Lung (tissue), 12 donors: ENCODE data around the gene DOP1B. TPM values are rescaled to one million over a fixed set of nuclear protein-coding genes. Genes with fewer than 3 reads are reported as not detected.

Source experiments
- ATAC-seq: fragments of 200-7000 bp; cut with Tn5 transposase; one replicate; pipeline ENCODE4 v1.9.1; 2020; ENCODE audit warnings: moderate number of reproducible peaks; ENCODE audit not compliant: insufficient read depth, low FRiP score
- DNase-seq, 3 donors: peaks; one replicate each; pipeline ENCODE4 v3.0.0-alpha.2; 2013 to 2017
- H3K27ac ChIP-seq, 2 donors: one replicate each; pipeline ENCODE4 v1.5.1; 2013; ENCODE audit warnings: mild to moderate bottlenecking in 2 of 2, moderate library complexity in 2 of 2, control low read depth in 1 of 2, inconsistent platforms in 1 of 2, low read depth in 1 of 2, low read length in 1 of 2
- H3K27me3 ChIP-seq, 3 donors: one replicate each; pipeline ENCODE4 v1.5.1; 2013; ENCODE audit warnings: low read length in 2 of 3; ENCODE audit not compliant: control insufficient read depth in 3 of 3, insufficient read depth in 3 of 3
- H3K36me3 ChIP-seq, 4 donors: one replicate each; pipeline ENCODE4 v1.5.1; 2013; ENCODE audit warnings: low read length in 4 of 4, mild to moderate bottlenecking in 1 of 4, moderate library complexity in 1 of 4; ENCODE audit not compliant: control insufficient read depth in 4 of 4, insufficient read depth in 4 of 4
- H3K4me1 ChIP-seq, 5 donors: one replicate each; pipeline ENCODE4 v1.5.1; 2013; ENCODE audit warnings: low read length in 5 of 5, mild to moderate bottlenecking in 2 of 5, moderate library complexity in 1 of 5; ENCODE audit not compliant: control insufficient read depth in 5 of 5, insufficient read depth in 5 of 5
- H3K4me3 ChIP-seq: one replicate; pipeline ENCODE4 v1.5.1; 2013; ENCODE audit warnings: mild to moderate bottlenecking, control low read depth, moderate library complexity
- H3K9ac ChIP-seq, 2 donors: one replicate each; pipeline ENCODE4 v1.5.1; 2013; ENCODE audit warnings: low read length in 2 of 2, control low read depth in 1 of 2; ENCODE audit not compliant: insufficient read depth in 1 of 2
- H3K9me3 ChIP-seq, 4 donors: one replicate each; pipeline ENCODE4 v1.5.1; 2013; ENCODE audit warnings: low read length in 3 of 4, mild to moderate bottlenecking in 1 of 4, moderate library complexity in 1 of 4; ENCODE audit not compliant: control insufficient read depth in 4 of 4, insufficient read depth in 3 of 4
- WGBS, 2 donors: extraction: QIAGEN DNeasy Blood & Tissue Kit; methylation state at CpG; one replicate each; pipeline ENCODE4 v1.1.7; 2013; 5-methylcytosine and 5-hydroxymethylcytosine counted together
- polyA plus RNA-seq, 2 donors: library from polyadenylated mRNA; stranded (reverse); fragments of 200-250 nt; gene quantifications; one replicate each; pipeline ENCODE4 v1.2.1, GENCODE V29; 2013
- total RNA-seq, 2 donors: library from RNA; depleted of rRNA in 1 of 2; stranded (reverse); fragments of >200 nt in 1 of 2; gene quantifications; one replicate each; pipeline ENCODE4 v1.2.1, GENCODE V29; 2014 to 2021
- TF ChIP-seq, protein P1 (sequence below): IDR thresholded peaks from 2 replicates; pipeline ENCODE4 v1.5.1; 2012; ENCODE audit warnings: mild to moderate bottlenecking; ENCODE audit errors: control extremely low read depth, extremely low read depth
- donor health status: control.
- donor health status: control.
- donor health status: Bipolar disorder and iron deficiency.
- donor health status: healthy.
- donor health status: DM: yes; HTN: yes; CAD: no.

Gene DOP1B
- total and polyA plus RNA-seq, 4 donors: 5.2 to 23.7 (median 11.2) TPM

DNA sequence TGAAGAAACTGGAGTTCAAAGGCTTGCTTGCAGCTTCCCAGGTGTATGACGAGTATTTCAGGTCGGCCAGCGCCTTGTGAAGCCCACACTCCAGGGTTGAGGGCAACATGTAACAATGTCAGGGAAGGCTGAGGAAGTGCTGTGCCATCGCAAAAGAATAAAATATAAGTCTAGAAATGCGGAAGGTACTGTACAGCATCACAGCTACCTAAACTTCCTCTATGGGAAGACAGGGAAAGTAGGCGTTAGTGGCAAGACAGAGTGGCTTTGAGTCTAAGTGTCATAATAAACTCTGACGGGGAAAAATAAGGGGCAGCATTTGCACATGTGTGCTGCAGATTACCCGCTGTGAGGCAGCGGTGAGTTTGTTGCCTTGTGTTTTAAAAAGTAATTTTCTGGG is 28.9 kb downstream of the DOP1B start:
- H3K36me3 ChIP-seq: no peaks in the 10 kb centered on the region
- TF ChIP-seq, protein P1, sequence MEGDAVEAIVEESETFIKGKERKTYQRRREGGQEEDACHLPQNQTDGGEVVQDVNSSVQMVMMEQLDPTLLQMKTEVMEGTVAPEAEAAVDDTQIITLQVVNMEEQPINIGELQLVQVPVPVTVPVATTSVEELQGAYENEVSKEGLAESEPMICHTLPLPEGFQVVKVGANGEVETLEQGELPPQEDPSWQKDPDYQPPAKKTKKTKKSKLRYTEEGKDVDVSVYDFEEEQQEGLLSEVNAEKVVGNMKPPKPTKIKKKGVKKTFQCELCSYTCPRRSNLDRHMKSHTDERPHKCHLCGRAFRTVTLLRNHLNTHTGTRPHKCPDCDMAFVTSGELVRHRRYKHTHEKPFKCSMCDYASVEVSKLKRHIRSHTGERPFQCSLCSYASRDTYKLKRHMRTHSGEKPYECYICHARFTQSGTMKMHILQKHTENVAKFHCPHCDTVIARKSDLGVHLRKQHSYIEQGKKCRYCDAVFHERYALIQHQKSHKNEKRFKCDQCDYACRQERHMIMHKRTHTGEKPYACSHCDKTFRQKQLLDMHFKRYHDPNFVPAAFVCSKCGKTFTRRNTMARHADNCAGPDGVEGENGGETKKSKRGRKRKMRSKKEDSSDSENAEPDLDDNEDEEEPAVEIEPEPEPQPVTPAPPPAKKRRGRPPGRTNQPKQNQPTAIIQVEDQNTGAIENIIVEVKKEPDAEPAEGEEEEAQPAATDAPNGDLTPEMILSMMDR: no peak
- no peaks in the 10 kb centered on the region for H3K9me3 ChIP-seq
- WGBS, 2 donors: 71 to 80% methylated on average over 9 of the region's 9 CpGs
- DNase-seq (no peak), ATAC-seq (no peak)
- H3K27ac ChIP-seq: no peak overlapping the region
- no peak overlapping the region for H3K4me3 ChIP-seq
- H3K9ac ChIP-seq: no peak overlapping the region
- no peaks in the 10 kb centered on the region for H3K27me3 ChIP-seq
- H3K4me1 ChIP-seq: peaks cover 0 to 8% (median 4%) of the 10 kb centered on the region in 5 donors

DNA sequence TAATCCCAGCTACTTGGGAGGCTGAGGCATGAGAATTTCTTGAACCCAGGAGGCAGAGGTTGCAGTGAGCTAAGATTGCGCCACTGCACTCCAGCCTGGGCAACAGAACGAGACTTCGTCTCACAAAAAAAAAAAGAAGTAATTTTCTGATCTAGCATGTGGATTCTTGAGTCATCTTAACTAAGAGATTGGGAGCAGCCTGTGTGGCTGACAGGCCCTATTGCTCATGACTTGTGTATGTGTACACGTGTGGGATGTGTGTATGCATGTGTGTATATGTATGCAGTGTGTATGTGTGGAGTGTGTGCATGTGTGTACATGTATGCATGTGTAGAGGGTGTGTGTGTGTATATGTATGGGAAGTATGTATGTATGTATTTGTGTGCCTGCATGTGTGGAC is 29.5 kb downstream of the DOP1B start:
- Histone ChIP-seq H3K4me3 (no peak overlapping the region), H3K9ac (no peak overlapping the region), H3K36me3 (no peaks in the 10 kb centered on the region), H3K27me3 (no peaks in the 10 kb centered on the region), H3K4me1 (peaks cover 0 to 8% (median 4%) of the 10 kb centered on the region in 5 donors), H3K9me3 (no peaks in the 10 kb centered on the region), H3K27ac (no peak overlapping the region)
- TF ChIP-seq, protein P1: no peak
- DNase-seq: no peak
- ATAC-seq: no peak
- WGBS, 2 donors: 51 to 79% methylated on average over 4 of the region's 4 CpGs

DNA sequence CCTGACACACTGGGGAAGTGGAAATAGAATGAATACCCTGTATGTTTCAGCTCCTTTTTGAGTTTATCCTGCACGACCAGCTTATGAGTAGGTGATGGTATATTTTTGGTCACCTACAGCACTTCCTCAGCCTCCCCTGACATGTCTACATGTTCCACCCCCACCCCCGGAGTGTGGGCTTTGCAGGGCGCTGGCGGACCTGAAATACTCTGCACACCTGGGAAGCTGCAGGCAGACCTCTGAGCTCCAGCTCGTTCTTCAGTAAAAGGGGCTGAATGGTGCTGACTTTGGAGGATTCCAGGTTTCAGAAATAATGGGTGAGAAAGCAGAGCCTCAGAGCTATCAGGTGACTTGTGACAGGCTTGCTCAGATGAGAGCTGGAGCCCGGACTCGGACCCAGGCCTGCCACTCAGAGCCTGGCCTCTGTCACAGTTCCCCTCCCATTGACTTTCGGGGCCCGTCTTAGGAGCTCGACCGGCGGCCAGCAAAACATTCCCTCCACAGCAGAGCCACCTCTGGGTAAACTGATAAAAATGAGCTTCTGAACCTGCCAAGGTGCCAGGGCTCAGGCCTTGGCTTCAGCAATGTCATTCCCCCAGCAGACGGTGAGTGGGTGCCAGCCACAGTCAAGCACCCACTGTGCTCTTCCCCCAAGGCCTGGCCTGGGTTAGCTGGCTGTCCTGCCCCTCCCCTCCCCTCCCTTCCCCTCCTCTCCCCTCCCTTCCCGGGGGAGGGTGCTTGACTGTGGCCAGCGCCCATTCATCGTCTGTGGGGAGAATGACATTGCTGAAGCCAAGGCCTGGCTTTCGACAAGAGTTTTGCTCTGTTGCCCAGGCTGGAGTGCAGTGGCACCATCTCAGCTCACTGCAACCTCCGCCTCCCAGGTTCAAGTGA is 30.1 kb downstream of the DOP1B start:
- Histone ChIP-seq H3K9ac (no peak overlapping the region), H3K4me3 (no peak overlapping the region), H3K36me3 (no peaks in the 10 kb centered on the region), H3K4me1 (peaks cover 0 to 8% (median 4%) of the 10 kb centered on the region in 5 donors), H3K27me3 (no peaks in the 10 kb centered on the region), H3K27ac (peak overlapping the region in 1 of 2 donors; percentile 36), H3K9me3 (no peaks in the 10 kb centered on the region)
- 80 to 83% methylated on average over 17 to 18 of the region's 18 CpGs for WGBS, 2 donors
- ATAC-seq: no peak
- TF ChIP-seq, protein P1: no peak
- no peak for DNase-seq
